GM21717 (cell line): Measurements from ENCODE around the gene KIAA0319L.

Source experiments
- ATAC-seq: cut with Tn5 transposase; IDR thresholded peaks from one replicate; pipeline ENCODE4 v1.9.1; 2021; ENCODE audit warnings: mild to moderate bottlenecking, moderate library complexity; ENCODE audit not compliant: unreplicated experiment

The KIAA0319L gene

GRCh38 chr1:35394386-35394785, 162.8 kb downstream of the KIAA0319L start:
- ATAC-seq, result no peak

GRCh38 chr1:35390600-35391494, 166.4 kb downstream of the KIAA0319L start:
- no peak for ATAC-seq

GRCh38 chr1:35386959-35387358, 170.2 kb downstream of the KIAA0319L start:
- no peak for ATAC-seq

- ATAC-seq, result no peak
These were observed 170.9 kb downstream of the KIAA0319L start for GRCh38 chr1:35386290-35386689.
